ENCODE measurements around the gene TARS1.
A peak's percentile ranks its signal among the peaks of the same experiment; 100 is the strongest.
"Not testable (repeated sequence)": the region's sequence is repeated elsewhere in the genome, so short reads cannot be mapped to it uniquely, and the experiment has no call there.

TARS1 gene

GRCh38 chr5:33489481-33490067 lies 48.8 kb downstream of the TARS1 start:
- no peak for DNase-seq

- no peak for DNase-seq
Measured at GRCh38 chr5:33490071-33490665, 49.4 kb downstream of the TARS1 start.

- no peak for DNase-seq
Measured at GRCh38 chr5:33491941-33492340, 51.2 kb downstream of the TARS1 start.

- no peak for DNase-seq
Measured at GRCh38 chr5:33494466-33494865, 53.7 kb downstream of the TARS1 start.

GRCh38 chr5:33501260-33501659 lies 60.5 kb downstream of the TARS1 start:
- no peak for DNase-seq

GRCh38 chr5:33501899-33502298 lies 61.1 kb downstream of the TARS1 start:
- no peak for DNase-seq

- DNase-seq, result no peak
Measured at GRCh38 chr5:33504570-33504969, 63.8 kb downstream of the TARS1 start.

- DNase-seq, result no peak
Measured at GRCh38 chr5:33507426-33507825, 66.7 kb downstream of the TARS1 start.

GRCh38 chr5:33509036-33509435 lies 68.3 kb downstream of the TARS1 start:
- no peak for DNase-seq

- peak; percentile 26 for DNase-seq
Measured at GRCh38 chr5:33513462-33514185, 72.9 kb downstream of the TARS1 start.

- not testable (repeated sequence) for DNase-seq
Measured at GRCh38 chr5:33515366-33515765, 74.6 kb downstream of the TARS1 start.

GRCh38 chr5:33516421-33516820 lies 75.7 kb downstream of the TARS1 start:
- no peak for DNase-seq

Measured in NCI-H1436 (cell line).